NK-92 (cell line): ENCODE data around the gene TBL1X.

ENCODE experiments used
- DNase-seq: peaks from one replicate; lab custom pipeline; 2025; ENCODE audit not compliant: unreplicated experiment; lab: John Stamatoyannopoulos, UW

Gene TBL1X

DNA sequence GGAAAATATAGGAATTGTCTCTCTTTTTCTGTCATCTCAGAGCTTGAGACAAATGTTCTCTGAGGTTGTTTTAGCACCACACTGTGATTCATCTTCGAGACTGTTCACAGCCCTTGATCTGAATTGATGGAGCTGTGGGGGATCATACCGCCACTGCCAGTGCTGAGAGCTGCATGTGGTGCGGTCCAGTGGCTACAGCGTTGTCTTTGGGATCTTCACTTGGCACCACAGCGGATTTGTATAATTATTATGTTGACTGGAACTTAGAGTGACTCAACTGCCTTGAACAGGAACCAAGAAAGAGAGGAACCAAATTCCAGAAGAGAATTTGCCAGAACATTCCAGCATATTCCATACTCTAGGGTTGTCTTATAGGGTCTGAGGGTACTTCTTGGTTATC, 29.1 kb downstream of the TBL1X start:
- DNase-seq: no peak

GRCh38 chrX:9494771-9495170, 29.9 kb downstream of the TBL1X start:
- DNase-seq: no peak

DNA sequence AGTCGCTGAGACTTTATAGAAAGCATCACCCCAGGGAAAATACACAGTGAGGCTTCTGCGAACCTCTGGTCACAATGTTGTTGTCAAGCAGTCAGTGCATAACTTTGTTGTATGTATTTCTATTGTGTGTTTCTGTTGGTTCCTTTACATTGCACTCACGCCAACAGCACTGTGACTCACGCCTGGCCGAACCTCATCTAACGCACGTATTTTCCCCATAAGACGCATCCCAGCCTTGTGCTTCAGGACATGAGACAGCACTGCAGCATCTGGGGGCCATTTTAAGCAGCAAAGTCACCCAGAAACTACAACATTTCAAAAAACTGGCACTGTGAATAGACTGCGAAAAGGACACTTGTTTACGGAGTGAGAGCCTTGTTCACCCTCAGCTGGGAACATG, 30.6 kb downstream of the TBL1X start:
- no peak for DNase-seq

GRCh38 chrX:9498236-9498635, 33.4 kb downstream of the TBL1X start:
- DNase-seq: no peak

- DNase-seq: no peak
These were observed 35.7 kb downstream of the TBL1X start for GRCh38 chrX:9500584-9500983.

GRCh38 chrX:9501362-9501761, 36.5 kb downstream of the TBL1X start:
- no peak for DNase-seq

DNA sequence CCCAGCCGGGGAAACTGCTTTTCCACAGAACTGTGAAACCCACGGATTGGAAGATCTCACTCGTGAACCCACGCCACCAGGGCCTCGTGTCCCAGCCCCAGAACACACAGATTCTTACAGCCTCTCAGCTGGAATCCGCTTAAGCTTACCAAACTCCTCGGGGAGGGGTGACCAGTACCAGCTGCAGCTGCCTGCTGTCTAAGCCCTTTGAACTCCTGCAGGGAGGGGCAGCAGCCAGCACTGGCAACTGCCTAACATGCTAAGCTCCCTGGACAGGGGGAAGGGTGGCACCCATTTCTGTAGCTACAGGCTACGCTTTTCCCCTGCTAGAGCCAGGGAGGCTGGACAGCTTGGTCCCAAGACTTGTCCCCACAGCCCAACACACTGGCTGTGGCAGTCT, 38.4 kb downstream of the TBL1X start:
- DNase-seq: no peak

GRCh38 chrX:9510366-9510765, 45.5 kb downstream of the TBL1X start:
- no peak for DNase-seq

DNA sequence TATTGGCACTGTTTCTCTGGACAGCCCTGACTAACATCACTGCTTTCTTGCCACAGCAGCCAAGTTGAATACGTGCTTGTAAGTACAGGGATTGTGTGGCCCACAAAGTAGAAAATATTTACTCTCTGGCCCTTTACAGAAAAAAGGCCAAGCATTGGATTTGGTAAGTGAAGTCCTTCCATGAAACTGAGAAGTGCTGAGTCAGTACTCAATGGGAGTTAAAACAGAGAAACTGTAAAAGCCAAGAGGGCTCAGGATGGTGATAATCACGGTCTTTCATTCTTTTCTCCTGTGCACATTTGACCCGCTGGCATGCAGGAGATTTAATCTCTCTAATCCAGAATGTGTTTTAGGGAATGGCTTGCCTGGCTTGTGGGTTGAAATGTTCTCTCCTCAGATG, 46.1 kb downstream of the TBL1X start:
- DNase-seq: no peak

GRCh38 chrX:9515489-9515888, 50.6 kb downstream of the TBL1X start:
- no peak for DNase-seq

DNA sequence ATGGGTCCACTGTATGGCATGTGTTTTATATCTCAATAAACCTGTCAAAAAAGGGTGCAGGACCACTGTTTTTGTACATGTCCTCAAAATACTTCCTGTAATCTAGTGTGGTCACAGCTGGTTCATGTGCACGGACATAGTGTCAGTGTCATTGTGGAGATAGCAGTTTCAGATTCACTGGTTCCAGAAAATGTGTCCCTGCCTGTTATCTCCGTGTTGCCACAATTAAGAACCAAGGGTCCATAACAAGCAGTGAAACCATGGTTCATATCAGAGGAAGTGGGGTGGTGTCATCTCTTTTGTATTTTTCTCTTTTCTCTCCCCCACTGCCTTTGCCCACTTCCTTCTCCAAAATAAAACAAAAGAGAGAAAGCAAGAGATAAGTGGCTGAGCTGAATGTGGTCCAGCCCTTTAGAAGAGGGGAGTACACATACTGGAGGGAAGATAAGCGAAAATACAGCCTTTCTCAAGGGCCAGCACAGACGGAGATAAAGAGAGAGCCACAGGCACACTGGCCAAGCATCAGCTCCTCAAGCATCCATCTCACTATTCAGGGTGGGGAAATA, 51.2 kb downstream of the TBL1X start:
- DNase-seq: no peak

GRCh38 chrX:9516635-9517034, 51.8 kb downstream of the TBL1X start:
- no peak for DNase-seq

- no peak for DNase-seq
These were observed 53.2 kb downstream of the TBL1X start for GRCh38 chrX:9518051-9518450.

- DNase-seq: no peak
These were observed 54.0 kb downstream of the TBL1X start for GRCh38 chrX:9518889-9519288.

DNA sequence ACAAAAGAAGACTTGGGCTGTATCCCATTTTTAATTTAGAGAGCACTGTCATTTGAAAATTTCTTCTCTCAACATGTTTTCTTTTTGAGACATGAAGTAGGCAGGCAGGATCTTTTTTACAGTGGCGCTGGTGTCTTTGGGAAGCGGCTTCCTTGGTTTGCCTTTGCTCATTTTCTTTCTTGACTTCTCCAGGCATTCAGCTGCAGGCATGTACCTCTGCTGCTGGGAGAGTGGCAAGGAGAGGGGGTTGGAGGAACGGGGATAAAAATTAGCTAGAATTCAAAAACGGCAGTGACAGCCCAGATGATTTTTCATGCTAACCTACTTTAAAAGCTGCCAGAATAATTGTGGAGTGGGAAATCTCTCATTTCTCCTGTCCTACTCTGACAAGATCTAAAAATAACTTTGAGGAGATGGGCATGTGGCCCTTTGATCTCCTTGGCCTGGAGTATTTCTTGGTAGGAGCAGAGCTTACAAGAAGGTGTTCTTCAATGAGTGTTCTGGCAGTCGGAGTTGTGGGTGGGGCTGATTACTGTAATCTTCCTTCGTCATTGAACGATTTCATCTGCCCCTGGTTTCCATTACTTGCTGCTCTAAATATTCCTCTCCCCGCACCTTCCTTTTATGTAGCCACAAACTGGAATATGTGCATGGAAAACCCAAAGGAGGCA, 54.8 kb downstream of the TBL1X start:
- no peak for DNase-seq

DNA sequence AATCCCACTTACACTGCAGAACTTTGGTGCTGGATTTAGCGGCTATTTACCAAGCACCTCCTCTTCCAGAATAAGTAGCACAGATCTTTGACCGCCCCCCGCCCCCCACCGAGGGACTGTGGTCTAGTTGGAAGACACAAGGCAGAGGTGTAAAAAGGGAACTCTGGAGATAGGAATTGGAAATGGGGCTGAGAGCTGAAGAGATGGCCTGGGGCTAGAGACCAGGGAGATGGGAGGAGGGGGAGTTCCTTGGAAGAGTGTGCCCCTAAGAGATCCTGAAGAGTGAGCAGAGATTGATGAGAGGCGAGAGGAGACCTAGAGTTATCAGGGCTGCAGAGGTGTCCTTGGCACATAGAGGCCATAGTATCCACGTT, 55.3 kb downstream of the TBL1X start:
- no peak for DNase-seq

DNA sequence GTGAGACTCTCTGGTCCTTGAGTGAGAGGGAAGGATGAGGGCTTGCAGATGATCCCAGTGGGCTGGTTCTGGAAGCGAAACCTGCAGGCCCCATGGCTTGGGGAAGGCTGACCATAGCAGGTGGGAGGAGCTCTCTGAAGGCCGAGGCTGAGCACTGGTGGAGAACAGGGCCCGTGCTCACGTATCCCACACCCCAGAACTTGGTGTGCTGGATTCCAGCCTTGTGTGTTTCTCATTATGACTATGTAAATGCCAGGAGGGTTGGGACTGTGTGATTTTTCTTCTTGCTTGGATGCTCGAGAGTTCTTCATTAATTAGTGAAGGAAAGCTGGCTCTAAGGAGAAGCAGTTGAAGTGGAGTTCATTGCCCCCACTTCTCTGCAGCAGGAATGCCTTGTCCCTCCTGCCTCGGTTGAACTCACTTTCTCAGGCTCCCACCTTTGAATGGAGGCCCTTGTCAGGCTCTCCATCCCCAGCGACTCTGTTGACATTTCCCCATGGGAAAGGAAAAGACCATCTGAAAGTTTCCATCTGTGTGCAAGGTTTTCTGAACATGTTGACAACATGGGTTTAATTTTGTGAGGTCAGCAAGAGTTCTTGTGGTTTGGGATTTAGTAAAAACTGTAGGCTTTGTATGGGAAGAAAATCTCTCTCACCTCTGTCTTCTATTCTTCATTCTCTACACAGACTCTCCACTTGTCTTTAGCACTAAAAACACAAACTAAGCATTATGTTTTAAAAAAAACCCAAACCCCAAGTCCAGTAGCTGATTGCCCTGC, 57.7 kb downstream of the TBL1X start:
- DNase-seq: no peak

- DNase-seq: no peak
These were observed 60.8 kb downstream of the TBL1X start for GRCh38 chrX:9525511-9526248.

DNA sequence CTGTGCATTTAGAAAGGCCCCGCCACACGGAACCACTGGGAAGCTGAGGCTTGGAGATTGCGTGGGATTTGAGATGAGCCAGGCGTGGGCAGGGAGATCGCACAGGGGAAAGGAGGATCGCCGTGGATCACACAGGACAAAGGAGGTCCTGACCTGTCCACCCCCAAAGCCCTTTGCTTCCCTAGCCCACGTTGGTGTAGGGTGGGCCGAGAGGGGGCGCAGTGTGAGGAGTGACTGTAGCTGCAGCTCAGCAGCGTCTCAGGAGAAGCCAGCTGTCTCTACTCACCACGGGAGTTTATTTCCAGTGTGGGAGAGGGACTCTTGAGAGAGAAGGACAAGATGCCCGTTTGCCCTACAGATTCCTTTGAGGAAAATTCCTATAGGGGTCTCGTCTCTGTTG, 62.1 kb downstream of the TBL1X start:
- DNase-seq: no peak

DNA sequence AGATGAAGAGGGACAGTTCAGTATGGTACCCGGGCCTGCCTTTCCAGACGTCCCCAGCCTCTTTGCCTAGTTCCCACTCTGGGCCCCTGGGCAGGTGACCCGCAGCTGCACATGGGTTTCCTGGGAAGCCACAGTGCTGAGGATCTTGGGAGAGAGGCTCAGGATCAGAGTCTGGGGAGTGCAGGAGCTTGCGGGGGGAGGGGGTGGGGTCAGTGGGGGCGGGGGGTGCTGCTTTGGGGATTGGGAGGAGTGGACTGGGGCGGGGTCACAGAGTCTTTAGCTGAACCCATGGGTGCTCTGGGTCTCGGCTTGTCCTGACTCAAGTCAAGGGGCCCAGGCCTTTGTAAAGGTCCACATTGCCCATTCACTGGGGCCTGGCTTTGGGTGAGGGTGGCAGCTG, 63.6 kb downstream of the TBL1X start:
- DNase-seq: no peak

DNA sequence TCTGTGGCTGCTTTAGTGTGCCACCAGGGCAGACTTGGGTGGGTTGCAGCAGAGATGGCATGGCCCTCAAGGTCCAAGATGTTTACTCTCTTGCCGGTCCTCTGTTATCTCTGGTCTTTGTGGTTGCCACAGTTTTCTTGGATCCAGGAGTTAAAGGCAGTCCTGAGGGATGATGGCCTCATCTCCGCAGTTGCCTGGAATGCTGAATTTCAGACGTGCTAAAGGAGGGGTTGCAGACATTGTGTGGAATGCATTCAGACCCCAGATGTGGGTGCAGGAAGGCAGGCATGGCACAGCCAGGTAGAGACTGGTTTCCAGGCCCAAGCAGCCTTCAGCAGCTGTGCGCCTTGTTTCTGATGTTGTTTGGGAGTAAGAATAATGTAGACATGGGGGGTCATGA, 64.4 kb downstream of the TBL1X start:
- no peak for DNase-seq

DNA sequence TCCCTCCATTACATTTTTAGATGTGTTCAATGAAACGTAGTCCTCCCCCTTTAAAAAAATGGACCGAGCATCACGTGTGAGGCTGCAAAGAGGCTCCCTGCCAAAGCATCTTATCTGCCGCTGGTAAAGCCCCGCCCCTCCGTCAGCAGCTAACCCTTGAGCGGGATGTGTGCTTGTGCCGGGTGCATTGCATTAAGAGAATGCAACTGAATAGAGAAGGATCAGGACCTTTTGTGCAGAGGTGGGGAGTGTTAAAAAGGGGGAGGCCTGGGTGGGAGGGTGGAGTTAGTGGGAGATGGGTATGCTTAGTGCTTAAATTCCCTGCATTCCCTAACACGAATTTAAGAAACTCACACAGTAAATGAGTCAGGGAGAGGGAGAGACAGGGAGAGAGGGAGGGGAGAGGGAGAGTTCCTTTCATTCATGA, 66.0 kb downstream of the TBL1X start:
- DNase-seq: no peak
